Measurements from ENCODE around the gene NFIA. TPM values are rescaled to one million over a fixed set of nuclear protein-coding genes. Genes with fewer than 3 reads are reported as not detected.

Gene NFIA
- total and polyA plus RNA-seq, 12 donors = 11.2 to 117 (median 92.5) TPM

- TF ChIP-seq CTCF (IDR thresholded peaks at IDR 0.05) = no peak
- H3K9me3 ChIP-seq = no peaks in the 10 kb centered on the region
- ATAC-seq (no peak), DNase-seq (no peak)
- no peaks in the 10 kb centered on the region for H3K36me3 ChIP-seq
- H3K27me3 ChIP-seq = no peaks in the 10 kb centered on the region
- H3K4me1 ChIP-seq = peaks cover 3 to 73% (median 34%) of the 10 kb centered on the region in 9 donors
- intact Hi-C loops (cut with DNase I) = no loop called here
- H3K27ac ChIP-seq = no peak overlapping the region
- WGBS, 2 donors = 68 to 75% methylated on average over 4 of the region's 4 CpGs
- no peak overlapping the region for H3K4me3 ChIP-seq
These were observed 207.1 kb downstream of the NFIA start for GRCh38 chr1:61289232-61290098.

- no peaks in the 10 kb centered on the region for H3K36me3 ChIP-seq
- no peak for ATAC-seq
- intact Hi-C loops (cut with DNase I) = no loop called here
- no peak for TF ChIP-seq CTCF (IDR thresholded peaks at IDR 0.05)
- no peaks in the 10 kb centered on the region for H3K27me3 ChIP-seq
- 33 to 39% methylated on average over 3 of the region's 3 CpGs for WGBS, 2 donors
- H3K4me1 ChIP-seq = peaks cover 3 to 62% (median 28%) of the 10 kb centered on the region in 9 donors
- no peak for DNase-seq
- no peak overlapping the region for H3K27ac ChIP-seq
- no peaks in the 10 kb centered on the region for H3K9me3 ChIP-seq
- no peak overlapping the region for H3K4me3 ChIP-seq
These were observed 208.2 kb downstream of the NFIA start for GRCh38 chr1:61290525-61290924.

- TF ChIP-seq CTCF (IDR thresholded peaks at IDR 0.05) = no peak
- no peak overlapping the region for H3K4me3 ChIP-seq
- H3K27me3 ChIP-seq = no peaks in the 10 kb centered on the region
- no peak for ATAC-seq
- WGBS, 2 donors = 36 to 58% methylated on average over 2 of the region's 2 CpGs
- no peak for DNase-seq
- no peaks in the 10 kb centered on the region for H3K9me3 ChIP-seq
- peaks cover 0 to 38% (median 21%) of the 10 kb centered on the region in 9 donors for H3K4me1 ChIP-seq
- intact Hi-C loops (cut with DNase I) = no loop called here
- H3K27ac ChIP-seq = no peak overlapping the region
- no peaks in the 10 kb centered on the region for H3K36me3 ChIP-seq
These were observed 210.8 kb downstream of the NFIA start for GRCh38 chr1:61293197-61293596.

- Histone ChIP-seq H3K27ac (no peak overlapping the region), H3K36me3 (no peaks in the 10 kb centered on the region), H3K4me1 (peaks cover 0 to 41% (median 29%) of the 10 kb centered on the region in 9 donors), H3K4me3 (no peak overlapping the region), H3K27me3 (no peaks in the 10 kb centered on the region), H3K9me3 (no peaks in the 10 kb centered on the region)
- DNase-seq = no peak
- WGBS, 2 donors = 83 to 93% methylated on average over 2 of the region's 2 CpGs
- ATAC-seq = no peak
- no peak for TF ChIP-seq CTCF (IDR thresholded peaks at IDR 0.05)
- intact Hi-C loops (cut with DNase I) = no loop called here
These were observed 211.7 kb downstream of the NFIA start for GRCh38 chr1:61293986-61294504.
